CD4-positive, alpha-beta T cell treated with Interleukin-12 subunit alpha and Interleukin-12 subunit beta, for 1 hour (primary cell): ENCODE data around the gene SOX15.

Experiments used
- DNase-seq: peaks from one replicate; pipeline ENCODE4 v3.0.0-alpha.2; 2020

SOX15 gene

GRCh38 chr17:7556627-7557026 is 33.3 kb downstream of the SOX15 start:
- no peak for DNase-seq

DNA sequence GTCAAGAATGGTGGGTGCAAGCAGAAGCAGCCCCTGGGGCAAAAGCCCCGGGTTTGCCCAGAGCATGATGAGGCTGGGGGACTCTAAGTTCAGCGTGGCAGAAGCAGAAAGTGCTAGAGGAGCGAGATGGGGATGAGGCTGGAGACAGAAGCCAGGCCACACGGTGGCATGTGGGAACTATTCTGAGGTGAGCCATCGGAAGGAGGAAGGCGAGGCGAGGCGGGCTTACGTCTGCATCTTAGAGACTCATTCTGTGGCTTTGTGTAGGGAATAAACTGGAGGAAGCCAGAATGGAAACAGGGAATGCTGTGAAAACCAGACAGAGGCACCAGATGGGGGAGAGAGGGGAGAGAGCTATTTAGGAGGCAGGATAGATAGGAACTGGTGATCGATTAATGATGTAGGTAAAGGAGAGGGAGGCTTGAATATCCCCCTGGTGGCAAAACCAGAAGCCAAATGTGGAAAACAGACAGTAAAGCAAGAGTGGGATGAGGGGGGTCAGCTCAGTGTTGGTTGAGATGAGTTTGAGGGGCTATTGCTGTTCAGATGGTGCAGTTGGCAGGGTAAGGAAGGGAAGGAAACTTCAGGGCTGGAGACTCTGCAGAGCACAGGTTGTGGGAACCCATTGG is 34.5 kb downstream of the SOX15 start:
- DNase-seq: no peak

DNA sequence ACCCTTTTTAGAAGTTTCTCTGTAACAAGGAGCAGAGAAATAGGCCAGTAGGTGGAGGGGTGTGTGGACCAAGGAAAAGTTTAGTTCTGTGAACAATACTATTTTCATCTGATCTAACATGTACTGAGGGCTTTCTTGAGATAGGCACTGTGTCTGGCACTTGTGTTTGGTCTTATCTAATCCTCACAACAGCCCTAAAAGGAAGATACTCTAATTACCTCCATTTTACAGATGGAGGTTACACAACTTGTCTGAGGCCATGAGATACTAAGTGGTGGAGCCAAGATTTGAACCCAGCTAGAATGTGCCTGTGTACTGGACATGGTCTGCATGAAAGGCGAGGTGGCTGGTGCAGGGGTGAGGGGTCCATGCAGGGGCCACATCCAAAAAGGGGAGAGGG is 36.5 kb downstream of the SOX15 start:
- no peak for DNase-seq

GRCh38 chr17:7552621-7553051 is 37.3 kb downstream of the SOX15 start:
- DNase-seq: peak; percentile 55

DNA sequence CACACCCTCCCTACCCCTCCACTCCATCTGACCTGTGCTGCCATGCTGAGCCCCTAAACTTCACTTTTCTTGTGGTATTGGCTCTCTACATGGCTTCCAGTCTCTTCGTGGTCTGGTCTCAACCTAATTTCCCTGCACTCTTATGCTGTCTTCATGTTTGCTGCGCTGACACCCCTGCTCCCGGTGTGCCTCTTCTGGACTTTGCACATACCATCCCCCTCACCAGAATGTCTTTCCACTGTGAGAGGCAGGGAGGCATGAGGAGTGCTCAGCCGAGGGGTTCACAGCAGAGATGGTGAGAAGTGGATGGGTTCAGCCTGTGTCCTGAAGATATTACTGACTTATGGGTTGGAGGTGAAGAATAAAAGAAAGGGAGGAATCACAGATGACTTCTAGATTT is 38.5 kb downstream of the SOX15 start:
- no peak for DNase-seq

GRCh38 chr17:7550344-7550743 is 39.5 kb downstream of the SOX15 start:
- no peak for DNase-seq

- peak; percentile 45 for DNase-seq
Measured at GRCh38 chr17:7549401-7550055, 40.4 kb downstream of the SOX15 start.

DNA sequence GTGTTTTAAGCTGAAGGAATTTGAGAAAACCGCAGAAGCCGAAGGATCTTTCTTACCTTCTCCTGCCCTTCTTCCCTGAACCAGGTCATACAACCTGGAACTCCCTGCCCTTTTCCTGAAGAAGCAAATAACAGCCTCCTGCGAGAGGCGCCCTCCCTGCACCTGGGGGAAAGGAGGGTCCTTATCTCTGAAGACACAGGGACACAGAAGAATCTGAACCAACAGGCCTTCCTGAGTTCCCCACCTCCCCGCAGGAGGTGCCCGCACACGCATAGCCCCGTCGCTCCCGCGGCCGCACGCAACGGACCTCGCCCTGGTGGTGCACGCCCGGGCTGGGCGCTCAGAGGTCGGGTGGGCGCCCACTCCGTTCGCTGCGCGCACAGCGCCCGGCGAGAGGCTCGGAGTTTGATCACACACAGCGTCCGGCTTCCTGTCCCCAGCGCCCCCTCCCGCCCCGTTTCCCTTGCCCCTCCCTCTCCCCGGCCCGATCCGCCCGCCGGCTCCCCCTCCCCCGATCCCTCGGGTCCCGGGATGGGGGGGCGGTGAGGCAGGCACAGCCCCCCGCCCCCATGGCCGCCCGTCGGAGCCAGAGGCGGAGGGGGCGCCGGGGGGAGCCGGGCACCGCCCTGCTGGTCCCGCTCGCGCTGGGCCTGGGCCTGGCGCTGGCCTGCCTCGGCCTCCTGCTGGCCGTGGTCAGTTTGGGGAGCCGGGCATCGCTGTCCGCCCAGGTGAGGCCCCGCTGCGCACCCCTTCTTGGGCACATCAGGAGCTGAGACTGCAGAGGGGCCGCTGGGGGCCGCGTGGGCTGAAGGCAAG is 41.1 kb downstream of the SOX15 start, which contains the start of gene TNFSF12:
Gene TNFSF12, plus strand, starts transcription at position 474 of the 816 bp plus-strand sequence. Its CDS starts 96 bp downstream, at position 570.
- peak; percentile 63 for DNase-seq

DNA sequence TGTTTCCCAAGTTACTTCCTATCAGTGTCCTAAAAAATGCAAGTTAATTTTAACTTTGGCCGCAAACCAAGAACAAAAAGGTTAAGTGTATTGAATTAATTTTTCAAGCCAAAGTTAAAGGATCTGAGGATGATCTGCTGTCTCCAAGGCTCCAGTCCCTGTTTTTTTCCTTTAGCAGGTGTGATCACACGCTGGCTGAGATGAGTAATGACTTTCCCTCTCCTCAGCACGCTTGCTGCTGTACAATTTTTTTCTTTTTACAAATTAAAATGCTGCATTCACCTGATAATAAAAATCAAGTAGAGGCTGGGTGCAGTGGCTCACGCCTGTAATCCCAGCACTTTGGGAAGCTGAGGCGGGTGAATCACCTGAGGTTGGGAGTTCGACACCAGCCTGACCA is 45.0 kb downstream of the SOX15 start:
- DNase-seq: no peak

DNA sequence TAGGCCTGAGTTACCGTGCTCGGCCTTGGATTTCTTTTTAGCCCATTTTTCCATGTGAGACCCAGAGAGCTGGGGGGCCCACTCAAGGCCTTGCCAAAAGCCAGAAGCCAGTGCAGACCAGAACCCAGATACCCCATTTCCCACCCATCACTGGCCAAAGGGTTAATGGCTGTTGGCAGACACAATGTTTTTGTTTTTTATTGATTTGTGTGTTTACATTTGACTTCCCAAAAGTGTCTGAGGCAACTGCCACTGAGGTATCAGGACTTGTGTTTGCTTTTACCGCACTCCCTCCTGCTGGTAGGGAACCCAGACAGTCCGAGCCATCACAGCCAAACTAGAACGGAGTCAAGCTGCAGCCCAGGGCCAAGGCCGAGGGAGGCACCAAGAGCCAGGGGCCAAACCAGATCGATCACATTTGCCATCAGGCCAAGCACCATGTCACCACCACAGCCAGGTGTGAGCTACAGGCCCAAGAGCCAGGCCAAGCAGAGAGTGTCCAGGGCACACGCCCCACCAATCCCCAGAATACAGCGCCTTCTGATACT is 48.7 kb downstream of the SOX15 start:
- DNase-seq: no peak

DNA sequence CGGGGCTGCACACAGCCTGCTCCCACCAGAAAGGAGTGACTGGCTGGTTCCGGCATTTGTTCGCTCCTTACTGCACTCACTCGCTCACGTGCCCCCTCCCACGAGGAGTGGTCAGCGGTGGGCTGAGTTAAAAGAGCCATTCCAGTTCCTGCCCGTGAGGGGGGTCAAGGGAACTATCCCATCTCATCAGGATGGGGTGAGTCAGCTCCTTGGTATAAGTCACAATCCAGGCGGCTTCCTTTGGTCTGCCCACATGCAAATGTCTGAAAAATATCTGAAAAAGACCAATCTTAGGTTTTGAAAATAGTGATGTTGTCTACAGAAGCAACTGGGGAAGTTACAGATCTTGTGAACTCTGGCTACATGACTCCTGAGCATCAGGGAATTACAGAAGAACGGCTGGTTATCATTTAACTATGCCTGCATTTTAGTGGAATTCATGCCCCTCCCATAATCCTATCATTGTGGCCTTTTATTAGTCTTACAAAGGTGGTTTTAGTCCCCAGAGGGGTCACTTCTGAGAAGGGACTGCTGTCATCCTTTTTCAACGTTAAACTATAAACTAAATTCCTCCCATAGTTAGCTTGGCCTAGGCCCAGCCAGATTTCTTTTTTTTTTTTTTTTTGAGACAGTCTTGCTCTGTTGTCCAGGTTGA is 50.9 kb downstream of the SOX15 start:
- no peak for DNase-seq
